Stimulated activated CD4-positive, alpha-beta T cell treated with anti-CD3 and anti-CD28 coated beads, Interleukin-4, amount 100 ng/mL, for 4 hours (primary cell): ENCODE results near the gene PLA2G4D.
"Not testable (repeated sequence)": the region's sequence is repeated elsewhere in the genome, so short reads cannot be mapped to it uniquely, and the experiment has no call there.

ENCODE experiments used
- DNase-seq, 2 experiments: peaks; one replicate each; pipeline ENCODE4 v3.0.0-alpha.2; 2020

The PLA2G4D gene

GRCh38 chr15:42121682-42122081 lies 27.3 kb upstream of the PLA2G4D start:
- no peak for DNase-seq

GRCh38 chr15:42121021-42121420 lies 26.7 kb upstream of the PLA2G4D start:
- DNase-seq: no peak

- DNase-seq: no peak
Observed at GRCh38 chr15:42120285-42120684, 25.9 kb upstream of the PLA2G4D start.

GRCh38 chr15:42119446-42119760 lies 25.0 kb upstream of the PLA2G4D start:
- DNase-seq: no peak

GRCh38 chr15:42118650-42119445 lies 24.5 kb upstream of the PLA2G4D start:
- no peak for DNase-seq

GRCh38 chr15:42111924-42112323 lies 17.6 kb upstream of the PLA2G4D start:
- no peak for DNase-seq

GRCh38 chr15:42110367-42110766 lies 16.0 kb upstream of the PLA2G4D start:
- DNase-seq: no peak

- no peak for DNase-seq
Observed at GRCh38 chr15:42108806-42109205, 14.4 kb upstream of the PLA2G4D start.

GRCh38 chr15:42108189-42108588 lies 13.8 kb upstream of the PLA2G4D start:
- no peak for DNase-seq

GRCh38 chr15:42107473-42107872 lies 13.1 kb upstream of the PLA2G4D start:
- peak in 1 of 2 experiments; percentile 12 for DNase-seq

- DNase-seq: no peak
Observed at GRCh38 chr15:42106288-42106687, 11.9 kb upstream of the PLA2G4D start.

- no peak for DNase-seq
Observed at GRCh38 chr15:42104095-42104891, 9.9 kb upstream of the PLA2G4D start.

GRCh38 chr15:42102646-42103235 lies 8.4 kb upstream of the PLA2G4D start:
- no peak for DNase-seq

GRCh38 chr15:42101861-42102260 lies 7.5 kb upstream of the PLA2G4D start:
- no peak for DNase-seq

- no peak for DNase-seq
Observed at GRCh38 chr15:42100021-42100800, 5.8 kb upstream of the PLA2G4D start.

- no peak for DNase-seq
Observed at GRCh38 chr15:42097018-42097417, 2.7 kb upstream of the PLA2G4D start.

- no peak for DNase-seq
Observed at GRCh38 chr15:42093966-42094365, 396 bp downstream of the PLA2G4D start.

GRCh38 chr15:42092398-42093318 lies 1.7 kb downstream of the PLA2G4D start:
- no peak for DNase-seq

GRCh38 chr15:42091753-42092397 lies 2.5 kb downstream of the PLA2G4D start:
- DNase-seq: not testable (repeated sequence)

- DNase-seq: no peak
Observed at GRCh38 chr15:42090781-42091180, 3.6 kb downstream of the PLA2G4D start.

- DNase-seq: no peak
Observed at GRCh38 chr15:42090370-42090769, 4.0 kb downstream of the PLA2G4D start.
